Iris pigment epithelial cell (primary cell): ENCODE results near the gene CNOT6.
"Not testable (repeated sequence)": the region's sequence is repeated elsewhere in the genome, so short reads cannot be mapped to it uniquely, and the experiment has no call there.

Source experiments
- DNase-seq: peaks from one replicate; pipeline ENCODE4 v3.0.0-alpha.2; 2011; ENCODE audit warnings: low read depth

The CNOT6 gene

DNA sequence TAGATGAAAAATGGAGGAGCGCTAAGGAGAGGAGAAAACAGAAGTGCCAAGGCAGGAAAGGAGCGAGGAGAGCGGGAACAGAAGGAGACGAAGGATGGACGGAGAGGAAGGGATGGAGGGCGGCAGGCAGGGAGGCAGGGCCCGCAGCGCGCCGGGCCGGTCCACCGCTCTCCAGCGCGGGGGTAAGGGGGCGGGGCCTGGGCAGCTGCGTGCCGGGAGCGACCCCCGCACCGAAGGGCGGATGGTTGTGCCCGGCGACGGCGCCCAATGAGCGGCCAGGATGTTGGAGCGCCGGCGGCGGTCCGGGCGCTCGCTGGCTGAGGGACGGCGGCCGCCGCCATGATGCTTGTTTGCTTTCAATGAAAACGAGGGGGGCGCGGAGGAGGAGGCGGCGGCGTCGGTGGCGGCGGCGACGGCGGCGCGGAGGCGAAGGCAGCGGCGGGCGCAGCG is at the start of gene CNOT6:
TSS of gene CNOT6 (plus strand) at position 320 of the 450 bp plus-strand sequence. CDS start 34,898 bp downstream, outside the sequence.
- DNase-seq = peak; percentile 97

- no peak for DNase-seq
These were observed 39.4 kb upstream of the CNOT6 start for GRCh38 chr5:180454752-180455151.

GRCh38 chr5:180455872-180456271 is 38.3 kb upstream of the CNOT6 start:
- DNase-seq = no peak

- DNase-seq = no peak
These were observed 37.4 kb upstream of the CNOT6 start for GRCh38 chr5:180456792-180457191.

GRCh38 chr5:180458852-180459673 is 35.1 kb upstream of the CNOT6 start:
- not testable (repeated sequence) for DNase-seq

DNA sequence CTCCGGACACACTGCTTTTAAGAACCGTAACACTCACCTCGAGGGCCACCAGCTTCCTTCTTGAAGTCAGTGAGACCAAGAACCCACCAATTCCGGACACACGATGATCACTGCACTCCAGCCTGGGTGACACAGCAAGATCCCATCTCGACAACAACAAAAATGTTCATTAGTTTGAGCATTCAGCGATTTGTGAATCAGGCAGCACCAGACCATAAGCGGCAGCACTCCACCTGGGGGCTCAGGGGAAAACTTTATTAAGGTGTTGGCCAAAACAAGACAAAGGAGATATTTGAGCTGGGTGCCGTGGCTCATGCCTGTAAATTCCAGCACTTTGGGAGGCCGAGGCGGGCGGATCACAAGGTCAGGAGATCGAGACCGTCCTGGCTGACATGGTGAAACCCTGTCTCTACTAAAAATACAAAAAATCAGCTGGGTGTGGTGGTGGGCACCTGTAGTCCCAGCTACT is 34.5 kb upstream of the CNOT6 start:
- not testable (repeated sequence) for DNase-seq

- DNase-seq = no peak
These were observed 33.3 kb upstream of the CNOT6 start for GRCh38 chr5:180460834-180461233.

DNA sequence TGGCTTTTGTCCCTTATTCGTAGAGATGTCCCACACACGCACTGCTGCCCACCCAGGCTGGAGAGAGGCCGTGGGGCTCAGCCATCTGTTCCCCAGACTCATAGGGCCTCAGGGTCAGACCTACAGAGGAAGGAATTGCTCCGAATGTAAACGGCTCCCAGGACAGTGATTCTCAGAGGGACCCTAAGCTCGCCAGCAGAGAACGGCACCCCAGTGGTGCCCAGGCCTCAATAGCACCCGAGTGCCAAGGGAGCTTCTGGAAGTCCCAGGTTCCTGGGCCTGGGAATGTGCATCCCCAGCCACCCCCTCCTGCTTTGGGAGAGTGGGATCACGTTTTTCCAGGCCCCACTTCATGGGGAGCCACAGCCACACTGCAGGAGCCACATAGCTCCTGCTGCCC is 32.9 kb upstream of the CNOT6 start:
- DNase-seq = no peak

GRCh38 chr5:180463216-180463900 is 30.8 kb upstream of the CNOT6 start:
- DNase-seq = no peak

DNA sequence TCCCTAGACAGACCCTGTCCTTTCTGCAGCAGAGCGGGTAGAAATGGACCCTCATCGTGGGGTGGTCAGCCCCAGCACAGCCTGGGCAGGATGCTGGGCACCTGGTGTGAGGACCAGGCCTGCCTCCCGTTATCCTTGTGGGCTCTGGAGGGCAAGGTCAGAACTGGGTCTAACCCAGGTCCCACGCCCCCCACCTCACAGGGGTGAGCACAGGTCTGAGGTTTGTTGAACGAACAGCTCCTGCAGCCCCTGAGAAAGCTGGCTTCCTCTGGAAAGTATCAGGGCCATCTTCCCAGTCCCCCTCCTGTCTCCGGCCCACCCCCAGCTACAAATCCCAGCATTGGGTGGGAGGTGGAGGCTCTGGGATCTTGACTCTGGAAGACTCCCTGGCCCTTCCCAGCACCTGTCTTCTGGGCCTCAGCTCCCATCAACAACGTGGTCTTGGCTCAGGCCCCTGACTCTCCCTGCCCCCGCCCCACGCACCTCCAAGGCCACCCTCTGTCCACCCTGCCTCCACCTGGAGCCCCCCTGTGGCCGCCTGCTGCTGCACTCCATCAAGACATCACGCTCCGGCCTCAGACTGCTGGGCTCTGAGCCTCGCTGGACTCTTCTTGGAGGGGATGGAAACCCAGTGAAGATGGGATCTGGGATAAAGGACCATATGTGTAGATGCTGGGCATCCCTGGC is 30.1 kb upstream of the CNOT6 start:
- no peak for DNase-seq

- DNase-seq = no peak
These were observed 29.6 kb upstream of the CNOT6 start for GRCh38 chr5:180464603-180464970.

GRCh38 chr5:180465052-180465451 is 29.1 kb upstream of the CNOT6 start:
- DNase-seq = not testable (repeated sequence)

- DNase-seq = no peak
These were observed 27.9 kb upstream of the CNOT6 start for GRCh38 chr5:180466316-180466715.

DNA sequence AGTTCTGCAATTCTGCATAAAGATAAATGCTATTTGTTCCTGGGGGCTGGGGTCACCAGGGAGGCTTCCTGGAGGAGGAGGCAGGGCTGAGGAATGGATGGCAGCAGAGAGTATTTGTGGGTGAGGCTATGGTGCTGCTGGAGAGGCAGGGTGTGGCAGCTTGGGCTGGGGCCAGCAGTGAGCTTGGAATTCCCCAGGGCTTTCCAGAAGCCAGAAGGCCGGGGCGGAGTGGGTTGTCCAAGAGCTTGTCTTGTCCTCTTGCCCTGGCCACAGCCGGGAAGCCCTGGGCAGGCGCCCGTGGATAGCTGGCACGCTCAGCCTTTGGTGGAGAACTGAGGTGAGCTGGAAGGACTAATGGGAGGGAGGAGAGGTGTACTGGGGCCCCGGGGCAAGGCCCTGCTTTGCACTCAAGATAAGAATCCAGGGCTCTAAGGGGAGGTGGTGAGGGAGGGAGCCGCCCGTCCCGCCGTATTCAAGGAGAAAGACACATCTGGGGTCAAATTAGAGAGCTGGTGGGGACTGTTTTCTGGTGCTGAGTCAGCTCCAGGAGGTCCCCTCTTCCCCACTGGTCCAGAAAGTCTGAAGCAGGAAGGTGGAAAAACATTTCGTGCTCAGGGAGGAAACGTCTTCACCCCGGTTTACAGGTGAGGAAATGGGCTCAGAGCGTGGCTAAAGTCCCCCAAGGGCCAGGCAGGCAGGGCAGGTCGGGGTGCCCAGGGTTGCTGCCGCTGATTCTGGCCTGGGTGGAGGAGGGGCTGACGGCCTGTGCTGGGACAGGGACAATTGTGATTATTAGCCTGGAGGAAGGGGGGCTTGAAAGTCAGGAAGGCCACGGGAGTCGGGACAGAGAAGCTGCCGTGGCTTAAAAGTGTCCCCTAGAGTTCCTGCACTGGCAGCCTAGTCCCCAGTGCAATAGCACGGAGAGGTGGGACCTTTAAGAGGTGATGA is 26.9 kb upstream of the CNOT6 start:
- DNase-seq = peak; percentile 51

DNA sequence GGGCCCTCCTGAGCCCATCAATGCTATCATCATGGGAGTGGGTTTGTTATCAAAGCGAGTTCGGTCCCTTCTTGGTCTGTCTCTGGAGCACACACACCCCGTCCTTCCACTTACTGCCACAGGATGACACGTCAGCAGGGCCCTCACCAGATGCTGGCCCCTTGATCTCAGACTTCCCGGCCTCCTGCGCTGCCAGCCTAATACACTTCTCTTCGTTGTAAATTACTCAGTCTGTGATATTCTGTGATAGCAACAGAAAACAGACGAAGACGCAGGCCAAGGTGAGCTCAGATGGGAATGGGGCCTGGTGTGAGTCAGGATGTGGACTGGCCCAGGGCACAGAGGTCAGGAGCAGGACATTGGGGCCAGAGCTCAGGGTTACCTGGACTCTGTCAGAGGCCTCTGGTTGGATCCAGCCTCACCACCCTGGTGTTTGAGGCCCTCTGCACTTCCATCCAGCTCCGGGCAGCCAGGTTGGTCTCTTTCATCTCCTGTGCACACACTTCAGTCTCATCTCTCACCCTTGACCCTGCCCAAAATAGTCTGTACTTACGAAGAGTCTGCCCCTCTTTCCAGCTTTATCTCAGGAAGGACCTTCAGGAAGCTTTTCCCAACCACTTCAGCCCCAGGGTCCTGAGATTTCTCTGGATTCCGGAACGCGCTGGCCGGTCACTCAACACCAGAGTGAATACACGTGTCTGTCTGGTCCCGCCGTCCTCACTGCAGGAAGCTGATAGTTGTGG is 26.0 kb upstream of the CNOT6 start:
- no peak for DNase-seq

GRCh38 chr5:180468732-180469585 is 25.2 kb upstream of the CNOT6 start:
- DNase-seq = no peak

DNA sequence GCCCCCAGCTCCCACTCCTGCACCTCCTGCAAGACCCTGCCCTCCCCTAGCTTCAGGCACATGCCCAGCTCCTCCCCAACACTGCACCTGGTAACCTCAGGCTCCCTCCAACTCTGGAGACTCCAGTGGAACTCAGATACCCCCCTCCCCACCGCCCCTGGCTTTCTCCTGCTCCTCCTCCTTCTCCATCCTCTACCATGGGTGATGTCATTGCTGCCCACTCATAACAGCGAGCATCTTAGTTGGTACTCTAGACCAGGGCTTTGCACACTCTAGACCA is 24.7 kb upstream of the CNOT6 start:
- no peak for DNase-seq

DNA sequence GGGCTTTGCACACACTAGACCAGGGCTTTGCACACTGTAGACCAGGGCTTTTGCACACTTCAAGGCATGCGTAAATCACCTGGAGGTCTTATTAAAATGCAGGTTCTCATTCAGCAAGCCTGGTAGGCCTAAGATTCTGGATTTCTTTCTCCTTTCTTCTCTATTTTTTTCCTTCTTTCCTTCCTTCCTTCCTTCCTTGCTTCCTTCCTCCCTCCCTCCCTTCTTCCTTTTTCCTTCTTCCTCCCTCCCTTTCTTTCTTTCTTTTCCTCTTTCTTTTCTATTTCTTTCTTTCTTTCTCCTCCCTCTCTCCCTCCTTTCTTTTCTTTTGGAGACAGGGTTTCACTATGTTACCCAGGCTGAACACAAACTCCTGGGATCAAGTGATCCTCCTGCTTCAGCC is 24.3 kb upstream of the CNOT6 start:
- no peak for DNase-seq

GRCh38 chr5:180470361-180470760 is 23.8 kb upstream of the CNOT6 start:
- DNase-seq = no peak

DNA sequence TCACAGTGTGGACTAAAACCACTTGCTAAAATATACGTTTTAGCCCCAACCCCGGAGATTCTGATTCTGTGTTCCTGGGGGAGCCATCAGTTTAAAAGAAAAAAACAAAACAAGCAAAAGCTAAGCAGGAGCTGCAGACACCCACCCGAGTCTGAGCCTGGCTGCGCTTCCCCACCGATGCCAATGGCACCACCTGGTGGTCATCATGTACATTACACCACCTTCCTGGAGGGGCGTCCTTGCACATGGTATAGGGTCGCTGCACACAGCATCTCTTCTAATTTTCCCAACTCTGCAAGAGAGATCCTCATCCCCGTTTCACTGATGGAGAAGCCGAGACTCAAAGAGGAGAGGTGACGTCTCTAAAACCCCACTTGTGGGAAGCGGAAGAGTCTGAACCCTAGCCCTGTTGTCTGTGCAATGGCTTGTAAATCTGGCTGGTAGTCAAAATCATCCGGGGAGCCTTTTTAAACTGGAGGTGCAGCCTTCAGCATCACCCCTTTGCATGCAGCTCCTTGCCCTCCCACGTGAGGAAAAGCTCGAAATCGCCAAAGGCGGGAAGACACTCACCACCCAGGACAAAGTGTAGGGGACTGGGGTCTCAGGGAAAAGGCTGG is 23.1 kb upstream of the CNOT6 start:
- peak; percentile 42 for DNase-seq
